GM19025 (cell line): ENCODE results near the gene LSMEM2.

Experiments used
- ATAC-seq: cut with Tn5 transposase; IDR thresholded peaks from one replicate; pipeline ENCODE4 v1.9.1; 2021; ENCODE audit warnings: mild to moderate bottlenecking, low read depth, moderate library complexity; ENCODE audit not compliant: unreplicated experiment

Gene LSMEM2

GRCh38 chr3:50334339-50335075 is 55.6 kb downstream of the LSMEM2 start:
- no peak for ATAC-seq

GRCh38 chr3:50336452-50337174 is 57.7 kb downstream of the LSMEM2 start:
- peak; percentile 33 for ATAC-seq

GRCh38 chr3:50337175-50337861 is 58.4 kb downstream of the LSMEM2 start:
- ATAC-seq: peak; percentile 61
